SK-N-SH (cell line): ENCODE measurements around the gene NAPEPLD. TPM values are rescaled to one million over a fixed set of nuclear protein-coding genes. Genes with fewer than 3 reads are reported as not detected.
"Not testable (repeated sequence)": the region's sequence is repeated elsewhere in the genome, so short reads cannot be mapped to it uniquely, and the experiment has no call there.

Experiments
- CTCF ChIA-PET: fragments of 300-600, 350-600 bp; formaldehyde crosslinking; extraction: SDS; loops from one replicate; lab custom pipeline; 2021; lab: Yijun Ruan, JAX
- POLR2A ChIA-PET: fragments of 350-600 bp; sonication (Branson Sonifier 250); formaldehyde crosslinking; extraction: SDS; loops from one replicate; lab custom pipeline; 2020; ENCODE audit warnings: antibody characterized with exemption, inconsistent platforms; lab: Yijun Ruan, JAX
- DNase-seq: peaks from one replicate; pipeline ENCODE4 v3.0.0; 2012
- H2AFZ ChIP-seq: fragments of 200-600 bp; sonication (generic); 2 replicates; pipeline ENCODE4 v1.8.1; 2016; ENCODE audit warnings: antibody characterized with exemption, mild to moderate bottlenecking, low read depth
- H3F3A ChIP-seq: fragments of 200-600 bp; sonication (generic); replicated peaks from 2 replicates; pipeline ENCODE3; 2016; ENCODE audit warnings: antibody characterized with exemption, mild to moderate bottlenecking; ENCODE audit not compliant: insufficient read depth
- H3K27ac ChIP-seq, 2 experiments: fragments of 200-500 bp in 1 of 2; fragments of 200-600 bp in 1 of 2; sonication (Bioruptor generic) in 1 of 2; sonication (generic), shearing (Covaris generic) in 1 of 2; 2 replicates each; pipeline versions ENCODE4 v1.5.1 to v1.6.1; 2014 to 2016; ENCODE audit warnings: low read depth in 2 of 2, inconsistent platforms in 1 of 2, low read length in 1 of 2, mild to moderate bottlenecking in 1 of 2, mixed read lengths in 1 of 2
- H3K27me3 ChIP-seq: fragments of 200-600 bp; sonication (generic), shearing (Covaris generic); 2 replicates; pipeline ENCODE4 v1.6.1; 2016; ENCODE audit warnings: mixed run types; ENCODE audit not compliant: insufficient read depth
- H3K36me3 ChIP-seq, 2 experiments: fragments of 200-500 bp in 1 of 2; fragments of 200-600 bp in 1 of 2; sonication (Bioruptor generic) in 1 of 2; sonication (generic) in 1 of 2; replicated peaks in 1 of 2; 2 replicates each; pipeline versions ENCODE3 to v1.5.1; 2014 to 2016; ENCODE audit warnings: low read length in 1 of 2, mild to moderate bottlenecking in 1 of 2; ENCODE audit not compliant: insufficient read depth in 2 of 2, control insufficient read depth in 1 of 2
- H3K4me1 ChIP-seq, 2 experiments: fragments of 200-500 bp in 1 of 2; fragments of 200-600 bp in 1 of 2; sonication (Bioruptor generic) in 1 of 2; sonication (generic), shearing (Covaris generic) in 1 of 2; 2 replicates each; pipeline versions ENCODE4 v1.5.1 to v1.6.1; 2014 to 2016; ENCODE audit warnings: low read depth in 1 of 2, low read length in 1 of 2, mixed run types in 1 of 2; ENCODE audit not compliant: insufficient read depth in 2 of 2, control insufficient read depth in 1 of 2
- H3K4me2 ChIP-seq: fragments of 200-600 bp; sonication (generic), shearing (Covaris generic); 2 replicates; pipeline ENCODE4 v1.6.1; 2017; ENCODE audit warnings: mixed run types
- H3K4me3 ChIP-seq, 2 experiments: fragments of 200-500 bp in 1 of 2; fragments of 200-600 bp in 1 of 2; sonication (Bioruptor generic) in 1 of 2; sonication (generic), shearing (Covaris generic) in 1 of 2; 2 replicates each; pipeline versions ENCODE4 v1.5.1 to v1.8.1; 2014 to 2016; ENCODE audit warnings: low read depth in 2 of 2, inconsistent platforms in 1 of 2, low read length in 1 of 2, mild to moderate bottlenecking in 1 of 2, mixed read lengths in 1 of 2, moderate library complexity in 1 of 2
- H3K79me2 ChIP-seq: fragments of 200-600 bp; sonication (generic); 2 replicates; pipeline ENCODE4 v1.8.1; 2017; ENCODE audit warnings: mild to moderate bottlenecking; ENCODE audit not compliant: insufficient read depth
- H3K9ac ChIP-seq: fragments of 200-600 bp; sonication (generic); 2 replicates; pipeline ENCODE4 v1.6.1; 2017; ENCODE audit warnings: mixed run types
- H3K9me2 ChIP-seq: fragments of 200-600 bp; sonication (generic); 2 replicates; pipeline ENCODE4 v1.6.1; 2017; ENCODE audit warnings: mixed run types
- H3K9me3 ChIP-seq: fragments of 200-600 bp; sonication (generic); 2 replicates; pipeline ENCODE4 v1.6.1; 2017; ENCODE audit warnings: mixed run types, mild to moderate bottlenecking, moderate library complexity
- H4K20me1 ChIP-seq: fragments of 200-600 bp; sonication (generic); 2 replicates; pipeline ENCODE4 v1.6.1; 2017; ENCODE audit warnings: mild to moderate bottlenecking, mixed run types; ENCODE audit not compliant: insufficient read depth
- WGBS: methylation state at CpG from one replicate; pipeline ENCODE4 v1.1.6; 2017; ENCODE audit warnings: low lambda C conversion rate; 5-methylcytosine and 5-hydroxymethylcytosine counted together
- polyA plus RNA-seq, 3 experiments: library from polyadenylated mRNA; depleted of rRNA; stranded (reverse); fragments of >200 nt; gene quantifications; 2 replicates each; pipeline ENCODE4 v1.2.3, GENCODE V29; 2012

Gene NAPEPLD
- polyA plus RNA-seq, 1 of the 3 experiments (the other 2 are of a cell fraction): 4.6 TPM

GRCh38 chr7:103171695-103172414 lies 23.0 kb upstream of the NAPEPLD start:
- POLR2A ChIA-PET, H3K4me2 ChIP-seq, DNase-seq, H3K27ac ChIP-seq, H3F3A ChIP-seq, H3K4me3 ChIP-seq, H3K9me3 ChIP-seq, H3K79me2 ChIP-seq, H3K4me1 ChIP-seq, H3K9ac ChIP-seq, H4K20me1 ChIP-seq, H3K9me2 ChIP-seq, CTCF ChIA-PET, H3K27me3 ChIP-seq, H2AFZ ChIP-seq, H3K36me3 ChIP-seq: not testable (repeated sequence)
- 89% methylated on average over 6 of the region's 6 CpGs for WGBS

GRCh38 chr7:103166921-103167544 lies 18.1 kb upstream of the NAPEPLD start:
- H3K4me3 ChIP-seq, H4K20me1 ChIP-seq, H3K27ac ChIP-seq, H3K79me2 ChIP-seq, H3K4me2 ChIP-seq, H3K9me3 ChIP-seq, DNase-seq, H3K9ac ChIP-seq, H2AFZ ChIP-seq, CTCF ChIA-PET, H3K36me3 ChIP-seq, H3F3A ChIP-seq, H3K27me3 ChIP-seq, POLR2A ChIA-PET, H3K4me1 ChIP-seq, H3K9me2 ChIP-seq: not testable (repeated sequence)
- WGBS: 86% methylated on average over 3 of the region's 3 CpGs

- H3F3A ChIP-seq, H3K9me2 ChIP-seq, H3K4me1 ChIP-seq, H2AFZ ChIP-seq, H3K27me3 ChIP-seq, H3K27ac ChIP-seq, H3K36me3 ChIP-seq, H3K4me3 ChIP-seq, H3K9me3 ChIP-seq, POLR2A ChIA-PET, H3K79me2 ChIP-seq, H4K20me1 ChIP-seq, DNase-seq, H3K9ac ChIP-seq, CTCF ChIA-PET: not testable (repeated sequence)
- peak overlapping the region; percentile 8; the same call in 1 of the 2 replicates for H3K4me2 ChIP-seq
- 86% methylated on average over 5 of the region's 5 CpGs for WGBS
Observed at GRCh38 chr7:103163087-103163825, 14.4 kb upstream of the NAPEPLD start.

GRCh38 chr7:103162641-103163040 lies 13.7 kb upstream of the NAPEPLD start:
- H3K27me3 ChIP-seq, H3K4me3 ChIP-seq, H3K36me3 ChIP-seq, H3K9me2 ChIP-seq, H2AFZ ChIP-seq, H4K20me1 ChIP-seq, H3K9me3 ChIP-seq, H3K79me2 ChIP-seq, POLR2A ChIA-PET, H3K9ac ChIP-seq, H3F3A ChIP-seq, H3K27ac ChIP-seq, CTCF ChIA-PET, DNase-seq, H3K4me1 ChIP-seq: not testable (repeated sequence)
- WGBS: 52% methylated on average over 2 of the region's 2 CpGs
- peak overlapping the region; percentile 8; the same call in 1 of the 2 replicates for H3K4me2 ChIP-seq

GRCh38 chr7:103161998-103162616 lies 13.2 kb upstream of the NAPEPLD start:
- H3K27ac ChIP-seq, H3K4me3 ChIP-seq, H3K9ac ChIP-seq, H3F3A ChIP-seq, H3K79me2 ChIP-seq, H3K9me3 ChIP-seq, H3K36me3 ChIP-seq, H3K9me2 ChIP-seq, H3K27me3 ChIP-seq, H2AFZ ChIP-seq, CTCF ChIA-PET, DNase-seq, POLR2A ChIA-PET, H4K20me1 ChIP-seq, H3K4me1 ChIP-seq: not testable (repeated sequence)
- H3K4me2 ChIP-seq: peak overlapping the region; percentile 8; the same call in 1 of the 2 replicates
- WGBS: 81% methylated on average over 3 of the region's 3 CpGs

GRCh38 chr7:103159072-103159471 lies 10.2 kb upstream of the NAPEPLD start:
- CTCF ChIA-PET: not testable (repeated sequence)

More at GRCh38 chr7:103159072-103159471, 10.2 kb upstream of the NAPEPLD start:
- H3K9me2 ChIP-seq, H3F3A ChIP-seq, H3K36me3 ChIP-seq, H3K4me3 ChIP-seq, H3K79me2 ChIP-seq, H3K4me2 ChIP-seq, H3K27ac ChIP-seq, H4K20me1 ChIP-seq, H2AFZ ChIP-seq, H3K27me3 ChIP-seq, POLR2A ChIA-PET, H3K9ac ChIP-seq, H3K4me1 ChIP-seq, DNase-seq, H3K9me3 ChIP-seq: not testable (repeated sequence)
- 43% methylated on average over 1 of the region's 1 CpG for WGBS
